D341Med (cell line): ENCODE results near the gene HOTAIR.

Experiments used
- DNase-seq: peaks from one replicate; pipeline ENCODE4 v3.0.0; 2012; ENCODE audit warnings: low spot score

The HOTAIR gene

GRCh38 chr12:53924521-53925405, 50.0 kb downstream of the HOTAIR start:
- DNase-seq, result no peak

DNA sequence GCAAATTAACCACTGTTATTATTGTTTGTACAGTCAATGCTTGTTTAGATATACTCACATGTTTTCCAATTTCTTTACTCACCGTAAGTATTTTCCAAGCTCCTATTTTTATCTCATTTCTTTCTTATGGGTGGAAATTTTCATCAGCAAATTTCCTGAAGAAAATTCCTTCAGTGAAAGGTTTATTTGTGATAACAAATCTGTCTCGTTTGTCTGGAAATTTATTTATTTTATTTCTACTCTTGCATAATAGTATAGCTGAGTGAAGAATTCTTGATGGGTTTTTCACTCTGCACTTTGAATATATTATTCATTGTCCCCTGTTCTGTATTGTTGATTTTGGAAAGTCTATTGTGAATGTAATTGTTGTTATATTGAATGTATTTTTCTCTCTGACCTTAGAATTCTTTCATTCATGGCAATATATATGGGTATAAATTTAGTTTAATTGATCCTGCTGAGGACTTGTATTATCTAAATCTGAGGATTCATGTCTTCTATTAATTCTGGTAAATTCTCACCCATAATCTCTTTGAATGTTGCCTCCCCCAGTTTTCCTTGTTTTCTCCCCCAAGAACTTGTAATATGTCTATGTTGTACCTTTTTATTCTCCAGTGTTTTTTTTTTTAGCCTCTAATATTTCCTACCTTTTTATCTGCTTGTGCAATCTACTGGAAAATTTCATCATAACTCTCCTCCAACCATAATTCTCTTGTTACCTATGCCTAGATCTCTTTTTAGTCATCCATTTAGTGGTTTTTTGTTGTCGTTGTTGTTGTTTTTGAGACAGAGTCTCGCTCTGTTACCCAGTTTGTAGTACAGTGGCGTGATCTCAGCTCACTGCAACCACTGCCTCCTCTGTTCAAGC, 57.7 kb downstream of the HOTAIR start:
- DNase-seq, result no peak
